ENCODE measurements around the gene MEF2C.

DNA sequence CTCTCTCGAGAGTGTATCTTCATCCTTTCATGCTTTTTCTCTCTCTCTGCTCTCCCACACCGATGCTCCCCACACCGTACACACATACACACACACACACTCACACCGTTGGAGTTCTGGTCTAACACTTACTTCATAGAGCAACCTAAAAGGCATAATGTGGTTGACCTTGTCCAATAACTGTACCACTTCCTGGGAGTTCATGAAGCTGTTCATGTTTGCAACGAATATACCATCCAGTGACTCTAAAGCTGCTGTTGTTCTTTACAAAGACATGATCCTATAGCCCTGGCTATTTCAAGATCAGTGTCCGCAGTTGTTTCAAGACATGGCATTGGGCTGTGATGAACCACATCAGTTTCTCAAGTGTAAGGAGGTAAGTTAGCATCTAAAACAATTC, 10.0 kb downstream of the MEF2C start:
- TF ChIP-seq CTCF (IDR thresholded peaks at IDR 0.05) (no peak), EZH2 (IDR thresholded peaks at IDR 0.05) (no peak)
